Activated CD8-positive, alpha-beta memory T cell treated with anti-CD3 and anti-CD28 coated beads for 48 hours (primary cell): Measurements from ENCODE around the gene C9orf57.
"Not testable (repeated sequence)": the region's sequence is repeated elsewhere in the genome, so short reads cannot be mapped to it uniquely, and the experiment has no call there.

Experiments
- DNase-seq, 3 experiments: peaks; one replicate each; pipeline ENCODE4 v3.0.0-alpha.2; 2020; ENCODE audit warnings: low read depth in 2 of 3, low spot score in 2 of 3

C9orf57 gene

DNA sequence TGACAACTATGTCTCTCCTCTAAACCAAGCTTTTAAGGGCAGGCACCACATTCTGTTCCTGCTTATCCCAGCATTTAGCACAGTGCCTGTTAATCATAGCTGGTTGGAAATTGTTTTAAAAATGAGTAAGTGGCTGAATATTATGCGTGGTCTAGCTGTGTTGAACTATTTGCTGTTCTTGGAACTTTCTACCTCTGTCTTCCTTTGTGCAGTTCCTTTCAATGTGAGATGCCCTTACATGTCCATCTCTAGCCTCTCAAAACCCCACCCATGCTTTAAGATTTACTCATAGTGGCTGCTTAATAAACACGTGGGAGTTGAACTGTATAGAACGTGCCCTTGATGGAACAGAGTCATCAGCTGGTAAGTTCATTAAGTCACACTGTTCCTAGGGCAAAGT lies 34.5 kb downstream of the C9orf57 start:
- no peak for DNase-seq

DNA sequence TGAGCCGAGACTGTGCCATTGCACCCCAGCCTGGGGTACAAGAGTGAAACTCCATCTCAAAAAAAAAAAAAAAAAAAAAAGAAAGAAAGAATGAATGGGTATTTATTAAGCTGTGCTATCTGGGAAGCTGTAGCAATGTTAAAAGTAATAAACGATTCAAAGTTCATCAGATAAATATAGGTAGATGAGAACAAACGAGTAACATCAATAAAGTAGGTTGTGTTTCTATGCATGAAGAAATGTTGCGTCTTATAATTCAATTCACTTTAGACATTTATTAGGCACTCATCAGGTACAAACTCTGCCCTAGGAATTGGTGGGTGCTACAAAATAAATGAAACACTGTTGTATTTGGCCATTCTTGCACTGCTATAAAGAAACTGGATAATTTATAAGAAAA lies 36.8 kb downstream of the C9orf57 start:
- DNase-seq: no peak

DNA sequence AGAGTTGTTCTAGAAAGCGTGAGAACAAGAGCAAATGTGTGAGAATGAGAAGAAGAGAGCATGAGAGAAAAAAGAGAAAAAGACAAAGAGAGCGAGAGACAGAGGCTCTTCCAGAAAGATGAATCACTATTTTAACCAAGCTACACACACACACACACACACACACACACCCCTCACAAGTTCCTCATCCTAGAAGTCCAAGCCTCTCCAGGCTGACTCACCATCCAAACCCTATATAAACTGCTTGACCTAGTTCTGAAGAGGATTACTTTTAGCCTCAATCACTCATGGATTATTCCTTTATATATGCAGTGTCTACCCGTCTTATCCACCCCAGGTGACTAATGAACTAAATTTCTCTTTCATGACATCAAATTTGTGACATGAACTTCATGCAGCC lies 37.6 kb downstream of the C9orf57 start:
- no peak for DNase-seq

DNA sequence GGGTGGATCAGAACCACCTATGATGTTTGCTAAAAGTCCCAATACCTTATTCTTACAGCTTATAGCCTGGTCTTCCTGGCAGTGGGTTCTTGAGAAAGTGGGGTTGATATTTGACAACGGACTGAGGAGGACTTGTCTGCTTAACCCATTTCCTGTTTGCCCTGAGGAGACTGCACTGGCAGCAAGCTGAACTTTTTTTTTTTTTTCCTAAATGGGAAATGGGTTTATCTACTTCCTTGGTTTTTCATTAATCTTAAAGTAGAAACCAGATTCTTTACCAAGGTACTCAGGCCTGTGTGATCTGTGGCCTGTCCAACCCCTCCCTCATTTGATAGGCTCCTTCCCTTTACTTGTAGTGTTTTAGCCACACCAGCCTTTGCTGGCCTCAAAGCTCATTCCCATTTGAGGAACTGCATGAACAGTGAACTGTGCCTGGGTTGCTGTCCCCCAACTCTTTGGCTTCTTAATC lies 47.1 kb downstream of the C9orf57 start:
- DNase-seq: no peak

DNA sequence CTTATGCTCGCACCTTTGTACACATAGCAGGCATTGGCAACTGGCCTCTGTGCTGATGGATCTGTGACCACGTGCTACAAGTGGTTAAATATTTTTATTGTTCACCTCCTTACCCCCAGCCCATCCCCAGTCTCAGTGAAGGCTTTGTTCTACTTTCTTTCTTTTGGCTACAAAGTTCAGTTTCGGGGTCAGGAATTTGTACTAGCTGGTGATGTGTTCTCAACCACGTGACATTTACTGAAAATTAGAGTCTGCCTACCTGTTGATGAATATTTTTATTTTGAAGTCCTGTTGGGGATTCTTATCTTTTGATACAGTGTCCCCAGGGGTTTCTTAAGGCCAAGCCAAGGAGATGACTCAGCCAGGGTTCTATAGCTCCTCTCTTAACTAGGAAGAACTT lies 47.8 kb downstream of the C9orf57 start:
- DNase-seq: no peak

DNA sequence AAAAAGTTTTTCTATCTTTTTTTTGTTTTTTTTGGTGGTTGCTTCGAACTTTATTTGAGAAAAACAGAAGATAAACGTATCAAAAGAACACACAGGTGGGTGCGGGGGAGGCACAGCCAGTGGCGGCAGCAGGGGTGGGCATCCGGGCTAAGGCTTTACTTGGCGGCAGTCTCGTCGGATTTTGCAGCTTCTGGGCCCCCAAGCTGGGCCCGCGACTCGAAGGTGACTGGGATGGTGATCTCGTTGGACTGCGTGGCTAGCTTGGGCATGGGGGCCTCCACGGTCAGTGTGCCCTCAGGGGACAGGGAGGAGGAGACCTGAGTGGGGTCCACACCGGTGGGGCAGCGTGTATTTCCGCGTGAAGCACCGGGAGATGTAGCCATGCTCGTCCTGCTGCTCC lies 52.7 kb downstream of the C9orf57 start:
- DNase-seq: not testable (repeated sequence)

DNA sequence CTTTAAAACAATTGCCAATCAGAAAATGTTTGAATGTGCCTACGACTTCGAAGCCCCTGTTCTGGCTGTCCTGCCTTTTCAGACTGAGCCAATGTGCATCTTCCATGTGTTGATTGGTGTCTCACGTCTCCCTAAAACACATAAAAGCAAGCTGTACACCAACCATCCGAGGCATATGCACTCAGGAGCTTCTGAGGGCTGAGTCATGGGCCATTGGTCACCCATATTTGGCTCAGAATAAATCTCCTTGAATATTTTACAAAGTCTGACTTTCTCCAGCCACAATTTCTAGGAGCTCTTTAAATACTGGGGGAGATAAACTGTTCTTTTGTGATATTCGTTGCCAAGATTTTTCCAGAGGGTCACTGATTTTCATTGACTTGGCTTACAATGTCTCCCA lies 53.9 kb downstream of the C9orf57 start:
- no peak for DNase-seq

DNA sequence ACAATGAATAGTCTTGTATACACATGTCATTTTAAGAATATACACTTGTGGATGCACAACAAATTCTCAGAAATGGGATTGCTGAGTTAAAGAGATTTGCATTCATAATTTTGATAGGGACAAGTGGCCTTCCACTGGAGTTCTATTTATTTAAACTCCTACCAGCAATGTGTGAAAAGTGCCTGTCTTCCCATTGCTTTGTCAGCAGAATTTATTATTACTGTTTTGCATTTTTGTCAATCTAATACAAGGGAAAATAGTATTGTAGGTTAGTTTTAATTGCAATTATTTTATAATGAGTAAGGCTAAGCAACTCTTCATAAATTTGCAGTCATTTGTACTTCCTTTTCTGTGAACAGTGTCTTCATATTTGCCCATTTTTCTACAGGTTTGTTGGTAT lies 55.0 kb downstream of the C9orf57 start:
- no peak for DNase-seq
